Thymus (tissue), 11 donors: ENCODE data around the gene SEMA3F. TPM values are rescaled to one million over a fixed set of nuclear protein-coding genes. Genes with fewer than 3 reads are reported as not detected.

ENCODE experiments used
- DNase-seq, 9 donors: peaks; one replicate each; pipeline ENCODE4 v3.0.0-alpha.2; 2013; ENCODE audit warnings: low spot score in 9 of 9, low read depth in 6 of 9, missing footprints in 1 of 9
- H3K27ac ChIP-seq, 2 donors: one replicate each; pipeline ENCODE4 v1.5.1; 2013; ENCODE audit warnings: control low read depth in 1 of 2, low read depth in 1 of 2, low read length in 1 of 2, mild to moderate bottlenecking in 1 of 2, moderate library complexity in 1 of 2
- H3K27me3 ChIP-seq, 2 donors: one replicate each; pipeline ENCODE4 v1.5.1; 2013; ENCODE audit warnings: low read length in 1 of 2; ENCODE audit not compliant: control insufficient read depth in 2 of 2, insufficient read depth in 1 of 2
- H3K36me3 ChIP-seq, 2 donors: one replicate each; pipeline ENCODE4 v1.5.1; 2013; ENCODE audit warnings: low read length in 1 of 2, mild to moderate bottlenecking in 1 of 2, moderate library complexity in 1 of 2; ENCODE audit not compliant: control insufficient read depth in 2 of 2, insufficient read depth in 2 of 2
- H3K4me1 ChIP-seq, 2 donors: one replicate each; pipeline ENCODE4 v1.5.1; 2013; ENCODE audit warnings: low read length in 2 of 2; ENCODE audit not compliant: control insufficient read depth in 2 of 2, insufficient read depth in 2 of 2
- H3K4me3 ChIP-seq, 2 donors: one replicate each; pipeline ENCODE4 v1.5.1; 2013; ENCODE audit warnings: low read length in 2 of 2, control low read depth in 1 of 2, mild to moderate bottlenecking in 1 of 2
- H3K9me3 ChIP-seq, 2 donors: one replicate each; pipeline ENCODE4 v1.5.1; 2013; ENCODE audit warnings: low read length in 1 of 2, mild to moderate bottlenecking in 1 of 2; ENCODE audit not compliant: control insufficient read depth in 2 of 2, insufficient read depth in 1 of 2
- WGBS: extraction: QIAGEN DNeasy Blood & Tissue Kit; methylation state at CpG from one replicate; pipeline ENCODE4 v1.1.7; 2013; 5-methylcytosine and 5-hydroxymethylcytosine counted together
- polyA plus RNA-seq: library from polyadenylated mRNA; stranded (reverse); fragments of 200-250 nt; gene quantifications from one replicate; pipeline ENCODE4 v1.2.3, GENCODE V29; 2013
- total RNA-seq: library from RNA; stranded (reverse); fragments of 120-200 nt; gene quantifications from one replicate; pipeline ENCODE4 v1.2.4, GENCODE V29; 2013
- donor health status: healthy.

SEMA3F gene
- total and polyA plus RNA-seq, 2 donors, result 4.4 to 19.7 TPM

GRCh38 chr3:50138266-50139200, 16.6 kb upstream of the SEMA3F start:
- no peak overlapping the region for H3K4me3 ChIP-seq
- peaks cover 0 to 8% of the 10 kb centered on the region in 2 donors for H3K27me3 ChIP-seq
- H3K27ac ChIP-seq, result no peak overlapping the region
- peaks cover 2 to 25% of the 10 kb centered on the region in 2 donors for H3K4me1 ChIP-seq
- 20% methylated on average over 13 of the region's 13 CpGs for WGBS
- no peaks in the 10 kb centered on the region for H3K36me3 ChIP-seq
- DNase-seq, result no peak
- no peaks in the 10 kb centered on the region for H3K9me3 ChIP-seq

DNA sequence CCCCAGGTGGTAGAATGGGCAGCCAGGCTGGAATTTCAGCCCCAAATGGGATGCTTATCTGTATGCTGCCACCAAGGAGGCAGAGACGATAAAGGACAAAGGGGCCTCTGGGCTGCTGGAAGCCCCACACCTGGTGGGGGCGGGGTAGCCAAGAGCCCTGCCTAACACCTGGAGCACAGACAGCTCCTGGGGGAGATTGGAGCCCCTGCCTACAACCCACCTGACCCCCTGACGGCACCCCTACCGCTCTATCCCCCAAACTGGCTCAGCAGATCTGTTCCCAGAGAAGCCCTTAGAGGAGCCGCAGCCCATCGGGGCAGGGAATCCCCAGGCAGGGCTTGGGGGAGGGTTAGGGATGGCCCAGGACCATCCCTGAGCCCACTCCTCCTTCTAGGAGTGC, 15.8 kb upstream of the SEMA3F start:
- peaks cover 0 to 8% of the 10 kb centered on the region in 2 donors for H3K27me3 ChIP-seq
- H3K27ac ChIP-seq, result no peak overlapping the region
- H3K4me3 ChIP-seq, result no peak overlapping the region
- peaks cover 2 to 25% of the 10 kb centered on the region in 2 donors for H3K4me1 ChIP-seq
- WGBS, result 76% methylated on average over 6 of the region's 6 CpGs
- DNase-seq, result no peak
- H3K36me3 ChIP-seq, result no peaks in the 10 kb centered on the region
- H3K9me3 ChIP-seq, result no peaks in the 10 kb centered on the region

- H3K27ac ChIP-seq, result no peak overlapping the region
- H3K27me3 ChIP-seq, result peaks cover 0 to 8% of the 10 kb centered on the region in 2 donors
- H3K4me1 ChIP-seq, result peaks cover 2 to 24% of the 10 kb centered on the region in 2 donors
- 96% methylated on average over 13 of the region's 13 CpGs for WGBS
- no peak overlapping the region for H3K4me3 ChIP-seq
- no peaks in the 10 kb centered on the region for H3K9me3 ChIP-seq
- H3K36me3 ChIP-seq, result no peaks in the 10 kb centered on the region
- no peak for DNase-seq
Measured at GRCh38 chr3:50139718-50140423, 15.3 kb upstream of the SEMA3F start.

GRCh38 chr3:50140990-50141389, 14.1 kb upstream of the SEMA3F start:
- Histone ChIP-seq H3K9me3 (no peaks in the 10 kb centered on the region), H3K36me3 (no peaks in the 10 kb centered on the region), H3K27ac (no peak overlapping the region), H3K4me3 (no peak overlapping the region), H3K4me1 (peaks cover 2 to 23% of the 10 kb centered on the region in 2 donors), H3K27me3 (peaks cover 0 to 6% of the 10 kb centered on the region in 2 donors)
- DNase-seq, result no peak
- 98% methylated on average over 12 of the region's 12 CpGs for WGBS

- Histone ChIP-seq H3K4me1 (peaks cover 0 to 19% of the 10 kb centered on the region in 2 donors), H3K27ac (no peak overlapping the region), H3K4me3 (no peak overlapping the region), H3K9me3 (no peaks in the 10 kb centered on the region), H3K27me3 (peaks cover 0 to 5% of the 10 kb centered on the region in 2 donors), H3K36me3 (no peaks in the 10 kb centered on the region)
- 87% methylated on average over 3 of the region's 3 CpGs for WGBS
- DNase-seq, result no peak
Measured at GRCh38 chr3:50146316-50146901, 8.7 kb upstream of the SEMA3F start.

GRCh38 chr3:50147016-50147415, 8.1 kb upstream of the SEMA3F start:
- H3K27ac ChIP-seq, result no peak overlapping the region
- no peaks in the 10 kb centered on the region for H3K36me3 ChIP-seq
- H3K4me3 ChIP-seq, result no peak overlapping the region
- no peak for DNase-seq
- 94% methylated on average over 7 of the region's 7 CpGs for WGBS
- H3K4me1 ChIP-seq, result peaks cover 0 to 23% of the 10 kb centered on the region in 2 donors
- peaks cover 0 to 5% of the 10 kb centered on the region in 2 donors for H3K27me3 ChIP-seq
- no peaks in the 10 kb centered on the region for H3K9me3 ChIP-seq

GRCh38 chr3:50147447-50147846, 7.7 kb upstream of the SEMA3F start:
- no peaks in the 10 kb centered on the region for H3K36me3 ChIP-seq
- DNase-seq, result no peak
- 94% methylated on average over 2 of the region's 2 CpGs for WGBS
- peaks cover 0 to 26% of the 10 kb centered on the region in 2 donors for H3K4me1 ChIP-seq
- no peak overlapping the region for H3K27ac ChIP-seq
- peaks cover 0 to 7% of the 10 kb centered on the region in 2 donors for H3K27me3 ChIP-seq
- H3K4me3 ChIP-seq, result no peak overlapping the region
- no peaks in the 10 kb centered on the region for H3K9me3 ChIP-seq

DNA sequence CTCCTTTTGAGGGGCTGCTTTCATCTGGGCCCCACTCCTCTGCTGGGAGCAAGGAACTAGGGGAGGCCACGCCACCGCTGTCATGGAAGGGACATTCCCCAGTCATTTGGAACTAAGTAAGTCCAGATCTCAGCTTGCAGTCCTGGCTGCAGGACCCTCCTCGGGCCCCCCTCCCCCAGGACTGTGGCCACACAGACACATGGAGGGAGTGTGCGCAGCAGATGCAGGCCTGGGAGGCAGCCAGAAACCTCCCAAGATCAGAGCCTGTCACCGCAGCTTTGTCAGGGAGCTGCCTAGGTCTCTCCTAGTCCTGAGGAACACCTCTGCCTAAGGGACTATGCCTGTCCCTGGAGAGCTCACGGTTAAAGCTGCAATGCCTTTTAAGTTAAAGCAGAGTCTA, 7.3 kb upstream of the SEMA3F start:
- no peak for DNase-seq
- Histone ChIP-seq H3K4me1 (peaks cover 0 to 26% of the 10 kb centered on the region in 2 donors), H3K27me3 (peaks cover 0 to 7% of the 10 kb centered on the region in 2 donors), H3K27ac (no peak overlapping the region), H3K4me3 (no peak overlapping the region), H3K36me3 (no peaks in the 10 kb centered on the region), H3K9me3 (no peaks in the 10 kb centered on the region)
- WGBS, result 77% methylated on average over 6 of the region's 6 CpGs

- Histone ChIP-seq H3K27ac (peak overlapping the region in 1 of 2 donors; percentile 51), H3K36me3 (no peaks in the 10 kb centered on the region), H3K4me3 (no peak overlapping the region), H3K27me3 (peaks cover 10 to 26% of the 10 kb centered on the region in 2 donors), H3K4me1 (peaks cover 4 to 33% of the 10 kb centered on the region in 2 donors), H3K9me3 (no peaks in the 10 kb centered on the region)
- WGBS, result 98% methylated on average over 1 of the region's 1 CpG
- no peak for DNase-seq
Measured at GRCh38 chr3:50150404-50150750, 4.7 kb upstream of the SEMA3F start.
